NCI-H1694 treated with DMSO at 0.1 percent for 48 hours (cell line): ENCODE data around the gene COA6.

Experiments used
- DNase-seq: peaks from one replicate; lab custom pipeline; 2025; lab: John Stamatoyannopoulos, UW

The COA6 gene

GRCh38 chr1:234373064-234373958, at the start of gene COA6:
Gene COA6, plus strand, starts transcription at chr1:234373456. Its CDS starts 11 bp downstream, at chr1:234373467.
- peak; percentile 93 for DNase-seq

GRCh38 chr1:234324821-234325220, 48.4 kb upstream of the COA6 start:
- DNase-seq: no peak

DNA sequence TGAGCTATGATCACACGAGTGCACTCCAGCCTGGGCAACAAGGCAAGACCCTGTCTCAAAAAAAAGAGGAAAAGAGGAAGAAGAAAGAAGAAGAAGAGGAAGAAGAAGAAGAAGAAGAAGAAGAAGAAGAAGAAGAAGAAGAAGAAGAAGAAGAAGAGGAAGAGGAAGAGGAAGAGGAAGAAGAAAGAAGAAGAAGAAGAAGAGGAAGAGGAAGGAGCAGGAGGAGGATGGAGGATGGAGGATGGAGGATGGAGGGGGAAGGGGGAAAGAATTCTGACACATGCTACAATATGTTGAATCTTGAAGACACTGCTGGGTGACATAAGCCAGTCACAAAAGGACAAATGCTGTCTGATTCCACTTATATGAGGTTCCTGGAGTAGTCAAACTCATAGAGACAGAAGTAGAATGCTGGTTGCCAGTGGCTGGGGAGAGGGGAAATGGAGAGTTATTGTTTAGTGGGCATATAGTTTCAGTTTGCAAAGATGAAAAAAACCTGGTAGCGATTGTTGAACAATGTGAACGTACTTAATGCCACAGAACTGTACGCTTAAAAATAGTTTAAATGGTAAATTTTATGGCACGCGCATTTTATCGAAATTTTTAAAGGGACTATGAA, 47.3 kb upstream of the COA6 start:
- DNase-seq: no peak

DNA sequence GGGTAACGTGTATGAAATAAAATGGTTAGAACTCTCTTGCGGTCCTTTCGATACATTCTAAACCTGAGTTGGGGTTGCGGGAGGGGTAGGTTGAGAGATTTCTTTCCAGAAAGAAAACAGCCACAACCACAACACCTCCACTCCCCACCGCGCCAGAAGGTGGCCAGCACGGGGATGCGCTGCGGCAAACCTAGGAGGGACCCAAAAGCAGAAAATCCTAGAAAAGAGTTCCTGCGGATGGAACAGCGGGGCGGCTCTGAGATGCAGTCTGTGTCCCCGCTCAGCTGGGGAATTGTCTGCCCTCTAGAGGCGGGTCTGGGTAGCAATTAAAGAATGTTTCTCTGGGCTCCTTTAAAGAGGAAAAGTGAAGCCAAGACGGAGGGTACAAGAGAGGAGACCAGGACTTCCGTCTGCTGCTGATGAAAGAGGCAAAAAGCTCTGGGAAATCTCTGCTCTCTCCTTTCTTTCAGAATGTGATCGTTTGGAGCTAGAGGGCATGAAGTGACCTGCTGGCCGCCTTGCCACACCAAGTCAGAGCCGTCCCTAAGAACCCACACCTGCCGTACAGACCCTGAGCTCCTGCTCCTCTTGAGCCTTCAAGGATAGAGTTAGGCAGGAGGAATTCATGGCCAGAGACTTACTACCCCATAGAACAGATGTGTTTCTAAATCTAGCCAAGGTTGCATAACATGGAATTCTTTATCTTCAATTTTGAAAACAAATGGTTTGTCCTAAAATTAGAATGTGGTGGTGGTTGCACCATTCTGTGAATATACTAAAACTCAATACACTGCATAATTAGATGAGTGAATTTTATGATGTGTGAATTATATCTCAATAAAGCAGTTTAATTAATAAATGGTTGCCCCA, 46.5 kb upstream of the COA6 start:
- DNase-seq: peak; percentile 46

GRCh38 chr1:234327577-234328164, 45.6 kb upstream of the COA6 start:
- no peak for DNase-seq

GRCh38 chr1:234330843-234331215, 42.4 kb upstream of the COA6 start:
- no peak for DNase-seq

GRCh38 chr1:234331507-234331906, 41.7 kb upstream of the COA6 start:
- DNase-seq: no peak

DNA sequence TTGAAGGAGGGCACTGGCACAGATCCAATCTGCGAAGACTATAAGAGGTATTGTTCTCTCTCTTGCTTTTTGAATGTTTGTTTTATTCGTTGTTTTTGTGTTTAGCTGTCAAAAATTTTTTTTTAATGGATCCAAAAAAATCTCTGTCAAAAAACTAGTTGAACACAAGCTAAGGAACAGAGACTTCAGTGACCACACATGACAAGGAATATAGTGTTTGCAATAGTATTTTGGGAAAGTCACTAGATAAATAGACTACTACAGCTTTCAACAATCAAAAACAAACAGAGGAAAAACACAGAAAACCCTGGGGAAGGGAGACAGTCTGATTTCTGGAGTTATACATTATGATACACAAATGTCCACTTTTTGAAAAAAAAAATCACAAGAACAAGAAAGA, 36.9 kb upstream of the COA6 start:
- no peak for DNase-seq

- DNase-seq: no peak
Measured at GRCh38 chr1:234337233-234337632, 36.0 kb upstream of the COA6 start.

DNA sequence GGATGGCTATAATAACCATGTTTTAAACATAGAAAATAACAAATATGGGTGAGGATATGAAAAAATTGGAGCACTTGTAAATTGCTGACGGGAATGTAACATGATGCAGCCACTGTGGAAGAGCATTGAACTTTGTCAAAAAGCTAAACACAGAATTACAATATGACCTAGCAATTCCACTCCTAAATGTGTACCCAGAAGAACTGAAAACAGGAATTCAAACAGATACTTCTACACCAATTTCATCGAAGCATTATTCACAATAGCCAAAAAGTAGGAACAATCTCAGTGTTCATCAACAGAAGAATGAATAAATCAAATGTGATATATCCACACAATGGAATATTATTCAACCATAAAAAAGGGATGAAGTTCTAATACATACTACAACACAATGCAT, 32.7 kb upstream of the COA6 start:
- DNase-seq: no peak

GRCh38 chr1:234342774-234343173, 30.5 kb upstream of the COA6 start:
- no peak for DNase-seq

DNA sequence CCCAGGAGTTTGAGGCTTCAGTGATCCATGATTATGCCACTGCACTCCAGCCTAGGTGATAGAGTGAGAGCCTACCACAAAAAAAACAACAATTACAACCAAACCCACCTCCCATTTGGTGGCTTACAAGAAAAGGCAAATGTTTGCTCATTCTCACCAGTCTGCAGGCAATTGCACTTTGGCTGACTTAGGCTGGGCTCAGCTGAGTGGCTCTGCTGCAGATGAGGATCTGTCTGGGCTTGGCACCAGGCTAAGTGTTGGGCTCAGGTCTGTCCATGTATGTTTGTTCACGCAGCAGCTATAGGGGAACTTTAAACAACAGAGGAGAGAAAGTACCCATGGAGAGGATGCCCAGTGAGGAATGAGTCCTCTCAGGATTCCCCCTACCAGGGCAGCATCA, 28.0 kb upstream of the COA6 start:
- DNase-seq: no peak

DNA sequence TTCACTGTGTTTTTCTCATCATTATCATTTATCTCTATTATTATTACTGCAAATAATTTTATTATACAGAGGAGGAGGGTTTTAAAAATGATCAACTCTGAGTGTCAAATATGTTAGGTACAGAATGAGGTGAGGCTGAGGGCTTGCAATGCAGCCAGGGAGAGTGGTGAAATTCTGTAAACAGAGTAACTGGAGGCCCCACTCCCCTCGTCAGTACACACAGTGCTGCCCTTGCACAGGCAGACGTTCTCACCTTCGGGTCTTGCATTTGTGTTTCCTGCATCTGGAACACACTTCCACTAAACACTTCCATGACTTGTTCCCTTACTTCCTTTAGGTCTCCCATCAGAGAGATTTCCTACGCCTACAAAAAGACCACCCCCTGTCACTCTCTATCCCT, 24.3 kb upstream of the COA6 start:
- DNase-seq: no peak

DNA sequence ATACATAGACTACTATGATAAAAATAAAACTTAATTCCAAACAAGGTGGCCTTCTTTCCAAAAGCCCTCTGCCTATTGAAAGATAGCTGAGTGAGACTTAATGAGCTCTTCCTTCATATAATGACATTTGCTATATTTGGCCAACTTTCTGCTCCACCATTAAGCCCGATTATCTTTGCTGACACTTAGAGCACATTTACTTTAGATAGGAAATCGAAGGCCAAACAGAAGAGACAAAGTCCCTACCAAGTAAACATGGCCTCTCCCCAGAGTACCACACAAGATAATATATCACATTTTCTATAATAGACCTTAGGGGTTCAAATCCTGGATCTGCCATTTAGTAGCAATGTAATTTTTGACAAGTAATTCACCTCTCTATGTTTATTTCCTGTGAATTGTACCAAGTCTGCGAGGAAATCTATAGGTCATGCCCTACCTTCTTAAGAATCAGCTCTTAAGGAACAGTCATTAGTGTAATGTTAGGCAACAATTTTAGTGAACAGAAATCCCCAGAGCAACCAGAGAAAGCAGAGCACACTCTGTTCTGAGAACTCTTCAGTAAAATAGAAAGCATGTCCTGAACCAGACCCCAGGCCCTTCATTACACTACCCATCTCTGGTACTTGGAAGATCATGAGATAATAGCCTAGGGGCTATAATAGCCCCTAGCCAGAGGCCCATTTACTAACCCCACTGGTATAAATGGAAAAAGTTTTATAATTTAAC, 17.3 kb upstream of the COA6 start:
- DNase-seq: no peak

DNA sequence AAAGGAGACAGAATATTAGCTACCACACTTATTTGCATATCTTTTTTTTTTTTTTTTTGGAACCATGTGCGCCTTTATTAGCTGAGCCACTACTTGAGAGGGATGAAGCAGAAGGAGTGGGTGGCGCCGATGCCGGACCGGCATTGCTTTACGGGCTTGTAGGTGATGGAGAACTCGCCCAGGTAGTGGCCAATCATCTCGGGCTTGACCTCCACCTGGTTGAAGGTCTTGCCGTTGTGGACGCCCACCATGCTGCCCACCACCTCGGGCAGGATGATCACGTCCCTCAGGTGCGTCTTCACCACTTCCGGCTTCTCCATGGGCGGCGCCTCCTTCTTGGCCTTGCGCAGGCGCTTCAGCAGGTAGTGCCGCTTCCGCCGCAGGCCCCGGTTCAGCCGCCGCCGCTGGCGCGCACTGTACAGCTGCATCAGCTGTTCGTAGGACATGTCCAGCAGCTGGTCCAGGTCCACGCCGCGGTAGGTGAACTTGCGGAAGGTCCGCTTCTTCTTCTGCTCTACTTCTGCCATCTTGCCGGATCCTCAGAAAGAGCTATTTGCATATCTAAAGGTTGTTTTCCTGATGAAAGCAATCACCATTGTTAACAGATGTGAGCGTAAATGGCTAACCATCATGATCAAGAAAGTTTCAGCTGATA, 16.5 kb upstream of the COA6 start:
- peak; percentile 41 for DNase-seq

DNA sequence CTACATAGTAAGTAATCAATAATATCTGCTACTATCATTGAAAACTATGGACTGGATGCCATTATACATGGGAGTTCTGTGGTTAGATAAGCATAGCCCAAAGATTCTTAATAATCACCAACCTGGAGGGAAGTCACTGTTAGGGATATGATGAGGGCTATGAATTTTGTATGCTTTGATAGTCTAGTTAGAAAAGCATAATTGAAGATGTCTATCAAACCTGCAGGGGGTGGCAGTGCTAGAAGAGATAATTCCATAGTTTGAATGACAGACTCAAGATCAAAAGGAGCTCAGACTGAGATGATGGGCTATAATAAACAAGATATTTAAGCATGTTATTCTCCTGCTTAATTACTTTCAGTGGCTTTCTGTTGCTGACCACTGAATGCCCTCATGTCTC, 15.4 kb upstream of the COA6 start:
- no peak for DNase-seq

DNA sequence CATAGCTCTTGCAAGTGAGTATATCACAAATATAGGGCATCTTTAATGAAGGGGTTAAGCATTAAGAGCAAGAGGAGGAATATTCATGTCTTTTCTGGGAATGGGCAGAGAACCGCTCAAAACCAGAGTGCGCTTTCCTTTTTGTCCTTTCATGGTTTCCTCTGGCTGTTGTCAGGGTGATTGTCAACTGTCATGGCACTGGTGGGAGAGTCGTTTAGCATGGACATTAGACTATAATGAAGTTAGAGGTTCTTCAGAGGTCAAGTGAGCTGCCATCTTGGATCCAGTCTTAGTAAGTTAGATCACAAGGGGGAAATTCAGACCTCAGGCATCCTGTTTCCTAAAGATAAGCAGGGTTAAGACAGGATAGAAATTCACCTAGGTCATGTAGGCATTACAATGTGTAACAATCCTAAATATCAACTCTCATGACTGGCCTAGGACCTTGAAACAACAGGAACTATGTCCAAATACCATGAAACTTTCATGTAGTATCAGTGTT, 12.1 kb upstream of the COA6 start:
- no peak for DNase-seq

- no peak for DNase-seq
Measured at GRCh38 chr1:234362558-234362957, 10.7 kb upstream of the COA6 start.

DNA sequence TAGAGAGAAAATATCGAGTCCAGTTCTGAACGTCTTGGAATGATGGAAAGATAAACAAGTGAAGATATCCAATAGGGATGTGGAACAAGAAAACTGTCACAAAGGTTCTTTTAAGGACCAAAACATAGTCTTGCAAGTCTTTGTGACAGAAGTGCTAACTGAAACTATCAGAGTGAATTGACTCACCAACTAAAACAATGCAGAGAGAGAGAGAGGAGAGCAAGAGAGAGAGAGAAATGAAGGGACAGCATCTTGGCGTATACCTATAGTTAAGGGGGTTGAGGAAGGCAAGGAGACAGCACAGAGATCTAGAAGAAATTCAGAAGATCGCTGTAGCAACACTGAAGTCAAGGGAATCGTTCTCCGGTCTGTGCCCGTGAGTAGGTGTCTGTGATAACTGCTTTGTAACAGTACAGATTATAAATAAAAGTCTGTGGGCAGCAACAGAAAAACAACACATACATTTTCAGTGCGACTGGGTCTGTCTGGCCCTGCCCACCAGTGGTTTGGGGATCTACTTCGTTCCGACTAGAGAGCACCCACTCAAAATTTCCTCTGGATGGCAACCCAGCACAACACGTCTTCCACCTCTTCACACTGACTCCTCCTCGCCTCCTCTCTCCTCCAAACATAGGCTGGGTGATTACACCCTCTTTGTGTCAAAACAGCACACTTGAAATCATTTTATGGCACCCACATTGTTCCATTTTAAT, 4.8 kb upstream of the COA6 start:
- DNase-seq: no peak

DNA sequence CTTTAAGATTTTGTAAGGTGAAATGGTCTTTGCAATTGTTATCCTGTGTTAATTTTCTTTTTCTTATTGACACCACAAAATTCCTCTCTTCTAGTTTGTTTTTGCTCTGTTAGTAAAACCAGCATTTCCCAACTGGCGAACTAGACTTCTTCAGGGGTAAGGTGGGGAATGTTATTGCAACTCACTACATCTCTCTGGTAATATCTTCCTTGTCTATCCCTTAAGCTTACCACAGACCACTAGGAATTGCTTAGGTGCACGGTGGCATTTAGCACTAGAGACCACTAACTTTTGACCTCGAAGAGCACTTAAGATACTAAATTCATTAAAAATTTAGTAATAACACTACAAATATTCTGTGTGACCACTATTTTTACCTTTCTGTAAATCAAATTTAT, 4.2 kb upstream of the COA6 start:
- DNase-seq: no peak
